WTC11 (cell line): ENCODE measurements around the gene ANO1. TPM values are rescaled to one million over a fixed set of nuclear protein-coding genes. Genes with fewer than 3 reads are reported as not detected.

Source experiments
- FOXP4 ChIP-seq: sonication (generic); formaldehyde crosslinking; IDR thresholded peaks from 2 replicates; pipeline ENCODE4 v1.8.0; 2022; ENCODE audit warnings: mild to moderate bottlenecking, missing genetic modification reagents
- HMGA2 ChIP-seq: fragments of 250-450 bp; sonication (Bioruptor Pico); IDR thresholded peaks from 2 replicates; pipeline ENCODE4 v1.4.0; 2021; ENCODE audit warnings: mild to moderate bottlenecking, moderate library complexity
- NFATC4 ChIP-seq: fragments of 250-450 bp; sonication (Bioruptor Pico); IDR thresholded peaks from 2 replicates; pipeline ENCODE4 v1.9.0; 2021; ENCODE audit warnings: mild to moderate bottlenecking
- NFYB ChIP-seq: sonication (generic); formaldehyde crosslinking; conservative IDR thresholded peaks from 2 replicates; pipeline ENCODE4 v1.8.0; 2022; ENCODE audit warnings: low read depth, missing genetic modification reagents
- total RNA-seq: library from RNA; stranded (reverse); gene quantifications from 3 replicates; pipeline ENCODE4 v1.2.3, GENCODE V29; 2021

Gene ANO1
- total RNA-seq, 1 experiment from 2014 or later = 4.1 TPM

GRCh38 chr11:70233962-70234361, 155.8 kb downstream of the ANO1 start (continued):
- TF ChIP-seq FOXP4 (CRISPR knock-in tag) (no peak), NFATC4 (CRISPR knock-in tag) (no peak), HMGA2 (CRISPR knock-in tag) (no peak), NFYB (CRISPR knock-in tag) (no peak)
- TF ChIP-seq, all 79 proteins: peak for 0

Other genes with a start within 250 kb of the ANO1 start
- 49.0 to 58.6 TPM (median 53.9 TPM) in 3 replicates for gene FADD, start 125.0 kb downstream of the ANO1 start, total RNA-seq
- gene PPFIA1, start 192.4 kb downstream of the ANO1 start, total RNA-seq = 62.2 to 75.1 TPM (median 64.1 TPM) in 3 replicates